Heart left ventricle (tissue), 13 donors: Measurements from ENCODE around the gene NLRC5.

Experiments
- CTCF ChIP-seq, 12 donors: fragments of 200-600 bp; sonication (generic) in 4 of 12; IDR thresholded peaks; one replicate each; pipeline versions ENCODE4 v1.5.0 to v1.8.0; 2018 to 2022; ENCODE audit warnings: antibody characterized with exemption in 12 of 12, mild to moderate bottlenecking in 5 of 12
- POLR2A ChIP-seq, 2 donors: fragments of 450-650 bp; IDR thresholded peaks; one replicate each; pipeline ENCODE4 v1.6.1; 2017; ENCODE audit warnings: antibody characterized with exemption in 2 of 2, mild to moderate bottlenecking in 2 of 2, moderate library complexity in 2 of 2
- donor health status: ischemic (EF 13 %, LVEDD 7.1; RV severe dilation, severe dysfunction).
- donor health status: DM: no; HTN: yes; CAD: no.
- donor health status: DM: no; HTN: no; CAD: no.
- donor health status: ischemic (EF 25% LVEDD 6.9; RV normal size, moderate dysfunction).
- donor health status: ischemic (EF 25% LVEDD 5.7; RV mildly dilated, moderate dysfunction).
- donor health status: ischemic (EF 35%, LVEDD 5.7; RV mildly dilated, moderate dysfunction).
- donor health status: nonischemic (EF 11% LVEDD 7.7; RV severe dilation, severe dysfunction).
- donor health status: DM: yes; HTN: yes; CAD: no.
- donor health status: PGD.
- donor health status: ischemic (EF 29% LVEDD 5.4; RV normal size, mild dysfunction).
- donor health status: nonischemic (EF 23%, LVEDD 6.1; RV moderate dilation, normal function).

GRCh38 chr16:57004387-57005250 is 15.3 kb downstream of the NLRC5 start:
- TF ChIP-seq CTCF (IDR thresholded peaks at IDR 0.05) (no peak), POLR2A (IDR thresholded peaks at IDR 0.05) (no peak)
